ENCODE measurements around the gene TRIM46. TPM values are rescaled to one million over a fixed set of nuclear protein-coding genes. Genes with fewer than 3 reads are reported as not detected.

Gene TRIM46
- total and polyA plus RNA-seq, 7 donors: 0.16 to 3.0 (median 0.64) TPM; not detected in 1

- WGBS, 2 donors: 89 to 94% methylated on average over 7 of the region's 7 CpGs
- TF ChIP-seq EP300 (IDR thresholded peaks at IDR 0.05): no peak
- no peak overlapping the region for H3K27ac ChIP-seq
- H3K27me3 ChIP-seq: no peaks in the 10 kb centered on the region
- no peaks in the 10 kb centered on the region for H3K9me3 ChIP-seq
- intact Hi-C loops (cut with DNase I): no loop called here
- DNase-seq: peak; percentile 46
- peaks cover 0 to 2% (median 1%) of the 10 kb centered on the region in 4 donors for H3K4me1 ChIP-seq
- no peak overlapping the region for H3K4me3 ChIP-seq
- H3K36me3 ChIP-seq: no peaks in the 10 kb centered on the region
Measured at GRCh38 chr1:155182052-155182550, 8.5 kb downstream of the TRIM46 start.

- Histone ChIP-seq H3K4me3 (no peak overlapping the region), H3K9me3 (no peaks in the 10 kb centered on the region), H3K36me3 (no peaks in the 10 kb centered on the region), H3K27me3 (no peaks in the 10 kb centered on the region), H3K27ac (no peak overlapping the region), H3K4me1 (no peaks in the 10 kb centered on the region)
- 91 to 93% methylated on average over 20 of the region's 20 CpGs for WGBS, 2 donors
- intact Hi-C loops (cut with DNase I): no loop called here
- TF ChIP-seq EP300 (IDR thresholded peaks at IDR 0.05) (no peak), POLR2AphosphoS5 (IDR thresholded peaks at IDR 0.05) (no peak), CTCF (IDR thresholded peaks at IDR 0.05) (no peak), POLR2A (IDR thresholded peaks at IDR 0.05) (no peak)
- DNase-seq: peak; percentile 58
Measured at GRCh38 chr1:155183775-155184221, 10.1 kb downstream of the TRIM46 start.

- DNase-seq: peak; percentile 58
- WGBS, 2 donors: 79 to 87% methylated on average over 4 of the region's 4 CpGs
Measured at GRCh38 chr1:155184351-155184811, 10.7 kb downstream of the TRIM46 start.

GRCh38 chr1:155184835-155185782 is 11.5 kb downstream of the TRIM46 start:
- no peak overlapping the region for H3K27ac ChIP-seq
- no peaks in the 10 kb centered on the region for H3K36me3 ChIP-seq
- no peaks in the 10 kb centered on the region for H3K27me3 ChIP-seq
- peak; percentile 63 for DNase-seq
- H3K4me1 ChIP-seq: no peaks in the 10 kb centered on the region
- intact Hi-C loops (cut with DNase I): no loop called here
- no peak overlapping the region for H3K4me3 ChIP-seq
- 20 to 53% methylated on average over 21 of the region's 21 CpGs for WGBS, 2 donors
- TF ChIP-seq CTCF (IDR thresholded peaks at IDR 0.05): no peak
- TF ChIP-seq EP300 (IDR thresholded peaks at IDR 0.05): no peak
- no peak for TF ChIP-seq POLR2A (IDR thresholded peaks at IDR 0.05)
- TF ChIP-seq POLR2AphosphoS5 (IDR thresholded peaks at IDR 0.05): no peak
- no peaks in the 10 kb centered on the region for H3K9me3 ChIP-seq

More at GRCh38 chr1:155184351-155184811, 10.7 kb downstream of the TRIM46 start:
- H3K27me3 ChIP-seq: no peaks in the 10 kb centered on the region
- no peaks in the 10 kb centered on the region for H3K9me3 ChIP-seq
- no peak overlapping the region for H3K4me3 ChIP-seq
- no peaks in the 10 kb centered on the region for H3K4me1 ChIP-seq
- no peaks in the 10 kb centered on the region for H3K36me3 ChIP-seq
- no peak overlapping the region for H3K27ac ChIP-seq
- TF ChIP-seq POLR2AphosphoS5 (IDR thresholded peaks at IDR 0.05) (no peak), POLR2A (IDR thresholded peaks at IDR 0.05) (no peak), CTCF (IDR thresholded peaks at IDR 0.05) (no peak), EP300 (IDR thresholded peaks at IDR 0.05) (no peak)
- intact Hi-C loops (cut with DNase I): no loop called here

- H3K27me3 ChIP-seq: no peaks in the 10 kb centered on the region
- no peaks in the 10 kb centered on the region for H3K36me3 ChIP-seq
- no peak for DNase-seq
- intact Hi-C loops (cut with DNase I): no loop called here
- H3K4me3 ChIP-seq: no peak overlapping the region
- no peaks in the 10 kb centered on the region for H3K9me3 ChIP-seq
- WGBS, 2 donors: 39 to 57% methylated on average over 6 of the region's 6 CpGs
- TF ChIP-seq EP300 (IDR thresholded peaks at IDR 0.05): no peak
- no peak for TF ChIP-seq CTCF (IDR thresholded peaks at IDR 0.05)
- TF ChIP-seq POLR2AphosphoS5 (IDR thresholded peaks at IDR 0.05): no peak
- no peak for TF ChIP-seq POLR2A (IDR thresholded peaks at IDR 0.05)
- no peak overlapping the region for H3K27ac ChIP-seq
- H3K4me1 ChIP-seq: no peaks in the 10 kb centered on the region
Measured at GRCh38 chr1:155185783-155186066, 12.1 kb downstream of the TRIM46 start.

Data from sigmoid colon (tissue), 7 donors.